Measurements from ENCODE around the gene CDKN1C. TPM values are rescaled to one million over a fixed set of nuclear protein-coding genes. Genes with fewer than 3 reads are reported as not detected.

The CDKN1C gene
- total RNA-seq, 2 donors from 2014 or later = 17.2 to 28.7 TPM

DNA sequence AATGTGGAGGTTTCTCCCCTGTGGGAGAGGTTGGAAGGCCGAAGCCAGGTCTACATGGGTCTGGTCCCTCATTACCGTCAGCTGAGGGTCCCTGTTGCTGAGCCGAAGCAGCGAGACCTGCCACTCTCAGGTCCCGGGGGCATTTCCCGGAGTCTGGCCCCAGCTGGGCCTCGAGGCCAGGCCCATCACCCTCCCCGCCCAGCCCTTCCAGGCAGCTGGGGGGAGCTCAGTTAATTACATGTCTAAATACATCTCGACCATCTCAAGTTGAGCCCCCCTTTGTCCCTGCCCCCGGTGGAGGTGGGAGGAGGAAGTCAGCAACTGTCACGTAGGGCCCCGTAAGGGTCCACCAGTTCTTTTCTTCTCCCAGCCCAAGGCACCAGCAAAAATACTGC, 3.6 kb downstream of the CDKN1C start:
- H3K4me3 ChIP-seq = no peak overlapping the region
- no peaks in the 10 kb centered on the region for H3K9me3 ChIP-seq
- H3K27ac ChIP-seq = no peak overlapping the region
- TF ChIP-seq, protein P1, sequence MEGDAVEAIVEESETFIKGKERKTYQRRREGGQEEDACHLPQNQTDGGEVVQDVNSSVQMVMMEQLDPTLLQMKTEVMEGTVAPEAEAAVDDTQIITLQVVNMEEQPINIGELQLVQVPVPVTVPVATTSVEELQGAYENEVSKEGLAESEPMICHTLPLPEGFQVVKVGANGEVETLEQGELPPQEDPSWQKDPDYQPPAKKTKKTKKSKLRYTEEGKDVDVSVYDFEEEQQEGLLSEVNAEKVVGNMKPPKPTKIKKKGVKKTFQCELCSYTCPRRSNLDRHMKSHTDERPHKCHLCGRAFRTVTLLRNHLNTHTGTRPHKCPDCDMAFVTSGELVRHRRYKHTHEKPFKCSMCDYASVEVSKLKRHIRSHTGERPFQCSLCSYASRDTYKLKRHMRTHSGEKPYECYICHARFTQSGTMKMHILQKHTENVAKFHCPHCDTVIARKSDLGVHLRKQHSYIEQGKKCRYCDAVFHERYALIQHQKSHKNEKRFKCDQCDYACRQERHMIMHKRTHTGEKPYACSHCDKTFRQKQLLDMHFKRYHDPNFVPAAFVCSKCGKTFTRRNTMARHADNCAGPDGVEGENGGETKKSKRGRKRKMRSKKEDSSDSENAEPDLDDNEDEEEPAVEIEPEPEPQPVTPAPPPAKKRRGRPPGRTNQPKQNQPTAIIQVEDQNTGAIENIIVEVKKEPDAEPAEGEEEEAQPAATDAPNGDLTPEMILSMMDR (IDR thresholded peaks at IDR 0.05) = no peak
- no peak for DNase-seq (ENCODE audit: low spot score)
- peaks cover 4% of the 10 kb centered on the region for H3K36me3 ChIP-seq
- H3K27me3 ChIP-seq = no peaks in the 10 kb centered on the region
- peaks cover 0 to 24% of the 10 kb centered on the region in 2 donors for H3K4me1 ChIP-seq

DNA sequence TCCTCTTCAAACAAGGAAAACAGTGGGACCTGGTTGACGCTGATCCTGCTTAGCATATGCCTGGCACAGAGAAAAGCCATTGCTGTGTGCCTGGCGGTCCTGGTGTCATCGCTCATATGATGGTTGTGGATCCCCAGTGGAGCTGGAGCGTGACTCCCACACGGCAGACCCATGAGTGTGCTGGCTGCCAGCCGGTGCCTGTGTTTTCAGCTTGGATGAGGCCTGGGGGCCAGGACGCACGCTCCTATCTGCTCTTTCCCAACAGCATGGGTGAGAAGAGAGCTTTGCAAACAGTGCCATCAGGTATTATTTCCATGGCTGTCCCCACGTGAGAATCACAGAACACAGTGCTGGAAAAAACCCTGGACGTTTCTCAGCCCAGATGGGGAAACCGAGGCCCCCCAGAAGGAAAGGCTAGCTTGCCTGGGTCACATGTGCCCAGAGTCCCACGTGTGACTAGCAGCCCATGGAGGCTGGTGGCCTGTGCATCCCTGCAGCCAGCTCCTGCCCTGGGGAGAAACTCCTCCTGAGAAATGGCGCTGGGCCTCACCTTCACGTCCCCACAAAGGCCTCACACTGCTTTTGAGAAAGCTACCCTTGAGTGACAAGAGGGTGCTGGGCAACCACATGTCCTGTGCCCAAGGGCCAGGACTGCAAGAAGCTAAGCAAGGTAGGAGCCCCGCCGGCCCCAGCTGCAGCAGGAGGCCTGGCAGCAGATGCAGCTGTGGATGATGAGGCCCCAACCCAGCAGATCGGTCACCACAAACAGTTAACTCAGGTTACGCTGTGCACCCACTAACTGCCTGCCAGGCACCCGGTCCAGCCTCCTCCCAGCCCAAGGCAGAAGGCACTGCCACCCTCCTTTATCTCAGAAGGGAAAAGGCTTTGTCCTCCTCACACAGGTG, 4.2 kb downstream of the CDKN1C start:
- no peak for DNase-seq (ENCODE audit: low spot score)
- no peak overlapping the region for H3K27ac ChIP-seq
- peaks cover 0 to 19% of the 10 kb centered on the region in 2 donors for H3K4me1 ChIP-seq
- no peaks in the 10 kb centered on the region for H3K27me3 ChIP-seq
- TF ChIP-seq, protein P1 (IDR thresholded peaks at IDR 0.05) = no peak
- H3K4me3 ChIP-seq = no peak overlapping the region
- H3K9me3 ChIP-seq = no peaks in the 10 kb centered on the region
- peaks cover 4% of the 10 kb centered on the region for H3K36me3 ChIP-seq

DNA sequence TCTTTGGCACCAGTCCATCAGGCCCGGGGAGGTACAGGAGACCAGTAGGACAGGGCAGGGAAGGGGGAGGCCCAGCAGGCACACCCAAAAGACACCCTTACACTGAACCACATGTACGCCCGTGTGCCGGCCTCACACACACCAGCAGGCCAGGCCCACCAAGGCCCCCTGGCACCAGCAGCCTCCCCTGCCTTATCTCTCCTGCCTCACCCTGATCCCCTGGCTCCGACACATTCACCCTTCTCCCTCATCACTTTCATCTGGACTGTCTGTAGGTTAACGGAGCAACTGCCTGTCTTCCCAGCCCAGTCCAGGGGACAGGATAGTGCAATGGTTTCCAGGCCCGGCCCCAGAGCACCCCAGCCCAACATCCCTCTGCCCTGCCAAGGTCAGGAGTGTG, 4.9 kb downstream of the CDKN1C start:
- Histone ChIP-seq H3K4me3 (no peak overlapping the region), H3K9me3 (no peaks in the 10 kb centered on the region), H3K4me1 (peaks cover 0 to 16% of the 10 kb centered on the region in 2 donors), H3K36me3 (peaks cover 4% of the 10 kb centered on the region), H3K27me3 (no peaks in the 10 kb centered on the region), H3K27ac (no peak overlapping the region)
- TF ChIP-seq, protein P1 (IDR thresholded peaks at IDR 0.05) = no peak
- DNase-seq (ENCODE audit: low spot score) = no peak

DNA sequence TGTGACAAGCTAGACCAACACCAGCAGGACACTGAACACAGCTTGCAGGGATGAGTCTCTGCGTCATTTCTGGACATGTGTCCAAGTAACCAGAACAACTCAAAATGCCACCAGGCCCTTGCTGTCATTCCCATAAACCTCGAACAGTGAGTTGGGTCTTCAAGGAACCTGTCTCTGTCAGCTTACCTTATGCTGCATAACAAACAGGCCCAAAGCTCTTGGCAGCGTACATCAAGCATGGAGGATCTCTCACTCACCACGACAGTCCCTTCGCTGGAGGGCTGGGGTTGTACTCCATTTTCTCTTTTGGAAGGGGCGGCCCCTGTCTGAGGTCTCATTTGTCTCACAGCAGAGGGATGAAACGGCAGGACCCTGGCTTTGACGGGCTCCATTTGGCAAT, 6.8 kb downstream of the CDKN1C start:
- H3K4me3 ChIP-seq = no peak overlapping the region
- DNase-seq (ENCODE audit: low spot score) = no peak
- H3K36me3 ChIP-seq = peaks cover 4% of the 10 kb centered on the region
- TF ChIP-seq, protein P1 (IDR thresholded peaks at IDR 0.05) = no peak
- no peak overlapping the region for H3K27ac ChIP-seq
- H3K4me1 ChIP-seq = peaks cover 0 to 10% of the 10 kb centered on the region in 2 donors
- no peaks in the 10 kb centered on the region for H3K27me3 ChIP-seq
- no peaks in the 10 kb centered on the region for H3K9me3 ChIP-seq

DNA sequence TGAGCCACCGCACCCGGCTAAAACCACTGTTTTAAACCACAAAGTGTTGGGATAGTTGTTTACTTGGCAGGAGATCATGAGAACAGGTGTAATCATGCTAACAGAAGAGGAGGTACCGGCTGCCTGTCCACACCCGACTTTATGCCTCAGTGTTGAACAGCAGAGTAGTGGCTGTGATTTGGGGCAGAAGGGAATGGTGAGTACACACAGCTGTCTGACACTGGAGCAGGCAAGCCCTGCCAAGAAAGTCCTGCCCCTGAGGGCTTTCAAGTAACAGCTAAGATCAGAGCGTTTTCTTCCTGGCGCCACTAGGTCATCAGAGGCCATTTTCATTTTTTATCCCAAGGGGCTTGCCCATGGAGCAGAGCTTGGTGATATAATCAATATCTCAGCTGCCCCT, 8.1 kb downstream of the CDKN1C start:
- no peaks in the 10 kb centered on the region for H3K27me3 ChIP-seq
- no peak overlapping the region for H3K4me3 ChIP-seq
- peaks cover 0 to 2% of the 10 kb centered on the region in 2 donors for H3K4me1 ChIP-seq
- no peaks in the 10 kb centered on the region for H3K9me3 ChIP-seq
- TF ChIP-seq, protein P1 (IDR thresholded peaks at IDR 0.05) = no peak
- H3K36me3 ChIP-seq = peaks cover 4% of the 10 kb centered on the region
- H3K27ac ChIP-seq = no peak overlapping the region
- DNase-seq (ENCODE audit: low spot score) = no peak
